GM20431 (cell line): ENCODE results near the gene CPNE2.

Experiments
- in situ Hi-C: fragments of 300-500 bp; cut with MseI, MboI; formaldehyde crosslinking; loops from one replicate; pipeline ENCODE4 v1.15.0; 2020; ENCODE audit warnings: low sequenced_read_pairs; ENCODE audit not compliant: unreplicated experiment

CPNE2 gene

DNA sequence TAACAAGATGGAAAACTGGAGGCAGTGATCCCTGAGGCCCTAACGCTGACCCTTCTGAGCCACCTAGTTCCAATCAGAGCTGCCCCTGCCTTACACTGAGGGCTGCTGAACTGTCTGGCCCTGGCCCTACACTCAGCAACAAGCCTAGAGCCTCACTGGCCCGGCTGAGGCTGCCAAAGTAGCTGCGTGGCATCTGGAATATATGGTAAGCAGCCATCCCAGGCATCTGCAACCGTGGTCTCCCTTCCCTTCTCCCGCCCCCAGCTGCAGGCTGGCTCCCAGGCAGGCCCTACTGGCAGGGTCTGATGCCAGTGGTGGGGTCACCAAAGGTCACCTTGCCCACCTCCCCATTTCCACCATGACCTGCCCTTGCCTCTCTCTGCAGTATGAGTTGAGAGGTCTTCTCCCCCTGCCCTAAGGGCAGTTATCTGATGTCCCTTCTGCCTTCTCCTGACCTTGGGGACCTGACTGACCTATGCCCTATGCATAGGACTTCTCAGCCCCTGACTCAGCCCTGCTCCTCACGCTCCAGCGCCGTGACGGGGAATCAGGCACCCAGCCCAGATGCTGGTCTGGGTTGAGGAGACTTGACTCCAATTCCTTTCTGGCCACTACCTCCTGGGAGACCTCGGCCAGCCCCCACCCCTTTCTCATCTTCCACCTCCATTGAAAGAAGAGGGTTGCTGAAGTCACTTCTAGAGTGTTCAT, 45.3 kb downstream of the CPNE2 start:
- in situ Hi-C loops = no loop called here

DNA sequence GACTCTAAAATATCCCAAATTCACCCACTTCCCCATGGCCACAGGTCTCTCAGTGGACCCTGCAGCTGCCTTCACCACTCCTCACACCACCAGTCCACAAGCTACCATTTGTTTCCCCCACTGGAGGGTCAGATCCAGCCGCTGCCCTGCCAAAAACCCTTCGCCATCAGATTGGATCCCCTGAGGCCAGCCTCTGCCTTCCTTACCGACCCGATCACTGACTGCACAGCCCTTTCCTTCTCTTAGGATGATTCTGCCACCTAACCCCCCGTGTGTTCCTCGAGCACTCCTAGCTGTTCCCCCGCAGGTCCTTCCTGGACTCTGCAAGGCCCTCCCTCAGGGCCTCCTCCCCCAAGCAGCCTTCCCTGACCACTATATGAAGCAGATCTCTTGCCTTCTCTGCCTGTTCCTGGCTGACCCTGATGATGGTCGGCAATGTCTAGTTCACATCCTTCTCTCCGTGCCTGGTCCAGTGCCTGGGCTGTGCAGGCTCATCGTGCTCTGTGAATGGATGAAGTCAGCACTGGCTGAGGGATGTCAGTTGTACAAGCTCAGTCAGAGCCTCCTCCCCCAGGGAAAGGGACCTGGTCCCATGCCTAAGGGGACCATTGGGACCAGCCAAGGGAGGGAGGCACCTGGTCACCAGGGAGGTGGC, 46.0 kb downstream of the CPNE2 start:
- in situ Hi-C loops = no loop called here

- in situ Hi-C loops = no loop called here
Measured at GRCh38 chr16:57140931-57141668, 48.7 kb downstream of the CPNE2 start.

DNA sequence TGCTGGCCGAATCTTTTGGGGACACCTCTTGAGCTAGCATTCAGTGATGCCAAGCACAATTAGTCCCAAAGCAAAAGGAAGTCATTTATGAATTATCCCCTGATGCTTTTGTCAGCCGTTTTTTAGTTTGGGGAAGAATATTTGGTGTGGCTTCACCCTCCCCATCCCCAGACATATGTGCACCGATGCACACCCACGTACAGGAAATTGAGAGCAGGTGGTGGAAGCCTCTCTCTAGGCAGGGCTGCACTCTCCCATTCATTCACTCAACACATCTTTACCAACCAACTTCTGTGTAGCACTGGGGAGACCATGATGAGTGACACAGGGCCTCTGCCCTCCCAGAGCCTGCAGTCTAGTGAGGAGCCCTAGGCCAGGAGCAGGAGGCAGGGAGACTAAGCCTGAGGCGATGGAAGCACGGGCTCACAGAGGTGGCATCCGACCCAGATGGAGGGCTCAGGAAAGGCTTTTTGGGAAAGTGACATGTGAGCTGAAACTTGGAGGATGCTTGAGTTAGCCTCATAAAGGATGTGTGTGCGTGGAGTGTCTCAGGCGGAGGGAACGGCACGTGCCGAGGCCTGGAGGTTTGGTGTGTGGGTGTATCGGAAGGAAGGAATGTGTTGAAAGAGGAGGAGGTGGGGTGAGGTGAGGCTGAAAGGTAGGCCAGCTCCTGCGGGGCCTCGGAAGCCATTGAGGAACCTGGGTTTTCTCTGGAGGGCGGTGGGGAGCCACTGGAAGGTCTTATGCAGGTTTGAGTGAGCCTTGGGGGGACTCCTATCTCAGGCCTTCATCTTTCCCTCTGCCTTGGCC, 49.6 kb downstream of the CPNE2 start:
- in situ Hi-C loops = no loop called here

GRCh38 chr16:57143149-57143921, 51.0 kb downstream of the CPNE2 start:
- in situ Hi-C loops = no loop called here

DNA sequence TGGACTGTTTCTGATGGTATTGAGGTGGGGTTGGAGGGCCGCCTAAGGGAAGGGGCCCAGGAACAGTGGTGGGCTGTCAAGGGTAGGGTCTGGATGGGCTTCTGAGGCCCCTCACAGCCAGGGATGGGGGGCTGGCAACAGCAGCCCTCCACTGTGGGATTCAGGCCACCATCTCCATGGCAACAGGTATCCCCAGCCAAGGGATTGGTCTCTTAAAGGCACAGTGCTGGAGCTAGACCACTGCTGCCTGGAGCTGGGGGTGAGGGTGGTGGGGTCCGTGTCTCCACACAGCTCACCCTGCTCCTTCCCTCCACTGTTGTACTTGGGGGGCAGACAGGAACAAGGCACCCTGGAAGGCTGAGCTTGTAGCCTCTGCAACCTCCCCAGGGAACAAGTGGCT, 51.6 kb downstream of the CPNE2 start:
- in situ Hi-C loops = no loop called here

GRCh38 chr16:57145046-57146021, 53.0 kb downstream of the CPNE2 start:
- in situ Hi-C loops = no loop called here

GRCh38 chr16:57146040-57146647, 53.8 kb downstream of the CPNE2 start:
- in situ Hi-C loops = no loop called here

DNA sequence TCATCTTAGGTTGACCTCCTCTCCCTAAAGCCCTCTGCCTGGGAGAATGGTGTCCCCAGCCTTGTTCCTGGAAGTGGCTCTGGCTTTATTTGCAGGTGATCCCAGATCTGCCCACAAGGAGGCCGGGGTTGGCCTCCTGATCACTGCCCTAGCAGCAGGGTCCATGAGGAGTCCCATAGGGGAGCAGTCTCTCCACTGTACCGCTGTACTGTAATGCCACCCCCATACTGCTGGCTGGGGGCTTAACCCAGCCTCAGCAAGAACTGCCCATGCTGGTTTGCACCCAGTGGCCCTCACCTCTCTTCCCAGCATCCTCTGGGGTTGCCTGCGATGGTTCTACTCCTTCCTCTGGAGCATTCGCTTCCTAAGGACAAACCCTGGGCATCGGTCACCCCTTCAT, 54.4 kb downstream of the CPNE2 start:
- in situ Hi-C loops = no loop called here

DNA sequence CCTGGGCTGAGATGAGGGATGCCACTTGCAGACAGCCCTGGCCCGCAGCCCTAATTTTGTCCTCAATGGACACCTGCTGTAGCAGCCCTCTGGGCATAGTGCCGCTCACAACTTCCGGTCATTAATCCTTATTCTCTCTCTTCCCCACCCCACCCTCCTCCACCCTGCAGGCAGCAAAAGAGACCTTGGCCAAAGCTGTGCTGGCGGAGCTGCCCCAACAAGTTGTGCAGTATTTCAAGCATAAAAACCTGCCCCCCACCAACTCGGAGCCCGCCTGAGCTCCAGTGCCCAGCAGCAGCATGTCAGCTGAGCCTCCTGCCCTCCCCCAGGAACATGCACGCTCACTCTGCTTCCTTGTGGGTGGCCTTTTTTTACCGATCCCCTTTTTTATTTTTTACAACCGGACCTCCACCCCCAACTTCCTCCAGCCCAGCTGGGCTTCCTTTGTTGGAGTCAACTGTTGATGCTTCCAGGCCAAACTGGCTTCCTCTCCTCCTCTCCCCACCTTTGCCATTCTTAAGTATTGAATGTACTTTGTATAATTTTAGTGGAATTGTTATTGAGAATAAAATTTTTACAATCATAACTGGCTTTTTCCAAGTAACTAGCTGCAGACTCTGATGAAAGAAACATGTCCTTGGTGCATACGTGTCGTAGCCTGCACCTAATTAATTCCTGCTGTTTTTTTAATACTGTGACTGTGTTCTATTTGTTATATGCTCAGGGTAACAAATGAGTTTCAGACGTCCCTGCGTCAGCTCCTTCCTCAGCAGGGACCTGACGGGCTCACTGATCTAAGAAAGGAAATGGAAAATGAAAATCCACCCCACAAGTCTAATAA, 55.2 kb downstream of the CPNE2 start:
- in situ Hi-C loops = no loop called here

GRCh38 chr16:57148481-57148880, 56.1 kb downstream of the CPNE2 start:
- in situ Hi-C loops = no loop called here

- in situ Hi-C loops = no loop called here
Measured at GRCh38 chr16:57149391-57149790, 57.0 kb downstream of the CPNE2 start.

DNA sequence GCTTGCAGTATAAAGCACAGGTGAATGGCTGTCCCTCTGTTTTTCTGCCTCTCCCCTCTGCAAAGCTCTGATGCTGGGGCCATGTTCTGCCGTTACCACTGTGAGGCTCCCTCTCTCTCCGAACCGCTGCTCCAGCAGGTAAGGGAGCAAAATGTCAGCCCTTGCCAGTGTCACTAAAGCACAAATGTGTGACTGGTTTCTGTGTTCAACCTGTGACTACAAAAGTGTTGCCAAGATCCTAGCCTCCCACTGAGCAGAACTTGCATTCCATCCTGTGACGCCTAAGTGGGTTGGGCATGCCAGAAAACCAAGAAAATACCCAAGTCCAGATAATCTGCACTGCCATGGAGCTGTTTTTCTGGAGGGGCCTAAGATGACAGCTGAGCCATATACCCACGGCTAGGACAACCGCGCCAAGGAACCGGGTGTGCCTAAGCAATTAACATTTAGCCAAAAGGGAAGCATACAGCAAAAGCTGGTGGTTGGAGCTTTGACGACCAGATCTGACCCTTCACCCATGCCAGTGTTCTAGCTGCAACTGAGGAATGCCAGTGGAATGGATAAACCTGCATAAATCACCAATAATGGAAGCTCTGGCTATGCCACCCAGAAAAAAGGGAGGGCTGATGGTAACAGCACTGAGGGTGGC, 58.4 kb downstream of the CPNE2 start:
- in situ Hi-C loops = no loop called here

DNA sequence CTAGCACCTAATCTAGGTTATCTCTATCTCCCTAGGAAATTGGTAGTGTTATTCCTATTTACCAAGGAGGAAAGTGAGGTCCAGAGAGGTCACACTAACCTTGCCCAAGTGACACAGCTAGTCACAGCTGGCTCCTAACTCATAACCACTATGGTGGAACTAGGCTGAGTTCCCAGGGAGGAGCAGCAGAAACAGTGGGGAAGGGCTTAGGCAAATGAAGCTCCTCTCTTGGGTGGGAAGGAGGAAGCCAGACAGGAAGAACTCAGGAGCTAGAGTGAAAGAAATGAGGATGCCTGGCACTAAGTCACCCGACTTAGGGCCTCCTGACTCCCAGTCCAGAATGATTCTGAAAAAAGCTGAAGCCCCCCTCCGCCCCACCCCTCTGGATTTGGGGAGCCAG, 59.0 kb downstream of the CPNE2 start:
- in situ Hi-C loops = no loop called here

GRCh38 chr16:57152096-57153093, 60.0 kb downstream of the CPNE2 start:
- in situ Hi-C loops = no loop called here

GRCh38 chr16:57153841-57154240, 61.5 kb downstream of the CPNE2 start:
- in situ Hi-C loops = no loop called here
